PFSK-1 (cell line): ENCODE results near the gene LDB2.

Source experiments
- POLR2AphosphoS5 ChIP-seq: IDR thresholded peaks from 2 replicates; pipeline ENCODE4 v1.6.1; 2012; ENCODE audit warnings: low read depth, mild to moderate bottlenecking, control low read depth, low read length, moderate library complexity
- REST ChIP-seq, 2 experiments: IDR thresholded peaks; 2 replicates each; pipeline versions ENCODE4 v1.6.1 to v1.8.0; 2011 to 2012; ENCODE audit warnings: low read depth in 2 of 2, low read length in 2 of 2, control low read depth in 1 of 2, inconsistent platforms in 1 of 2, mild to moderate bottlenecking in 1 of 2, moderate library complexity in 1 of 2; ENCODE audit not compliant: insufficient read depth in 1 of 2
- SIN3A ChIP-seq: IDR thresholded peaks from 2 replicates; pipeline ENCODE4 v1.6.1; 2012; ENCODE audit warnings: mild to moderate bottlenecking, low read length, moderate library complexity, borderline replicate concordance; ENCODE audit not compliant: insufficient read depth
- TAF1 ChIP-seq: IDR thresholded peaks from 2 replicates; pipeline ENCODE4 v1.6.1; 2012; ENCODE audit warnings: low read length, control low read depth, borderline replicate concordance; ENCODE audit not compliant: insufficient read depth

- TF ChIP-seq REST (IDR thresholded peaks at IDR 0.05; ENCODE audit: insufficient read depth in 1 of 2, low read depth in 2 of 2, low read length in 2 of 2) (no peak), SIN3A (no peak), TAF1 (no peak), POLR2AphosphoS5 (no peak)
These were observed 425.9 kb downstream of the LDB2 start for GRCh38 chr4:16472537-16472936.
